HG02870 (cell line): ENCODE data around the gene TWSG1.
"Not testable (repeated sequence)": the region's sequence is repeated elsewhere in the genome, so short reads cannot be mapped to it uniquely, and the experiment has no call there.

Experiments used
- ATAC-seq: cut with Tn5 transposase; IDR thresholded peaks from one replicate; pipeline ENCODE4 v1.9.1; 2021; ENCODE audit warnings: mild to moderate bottlenecking, moderate library complexity; ENCODE audit not compliant: unreplicated experiment

TWSG1 gene

DNA sequence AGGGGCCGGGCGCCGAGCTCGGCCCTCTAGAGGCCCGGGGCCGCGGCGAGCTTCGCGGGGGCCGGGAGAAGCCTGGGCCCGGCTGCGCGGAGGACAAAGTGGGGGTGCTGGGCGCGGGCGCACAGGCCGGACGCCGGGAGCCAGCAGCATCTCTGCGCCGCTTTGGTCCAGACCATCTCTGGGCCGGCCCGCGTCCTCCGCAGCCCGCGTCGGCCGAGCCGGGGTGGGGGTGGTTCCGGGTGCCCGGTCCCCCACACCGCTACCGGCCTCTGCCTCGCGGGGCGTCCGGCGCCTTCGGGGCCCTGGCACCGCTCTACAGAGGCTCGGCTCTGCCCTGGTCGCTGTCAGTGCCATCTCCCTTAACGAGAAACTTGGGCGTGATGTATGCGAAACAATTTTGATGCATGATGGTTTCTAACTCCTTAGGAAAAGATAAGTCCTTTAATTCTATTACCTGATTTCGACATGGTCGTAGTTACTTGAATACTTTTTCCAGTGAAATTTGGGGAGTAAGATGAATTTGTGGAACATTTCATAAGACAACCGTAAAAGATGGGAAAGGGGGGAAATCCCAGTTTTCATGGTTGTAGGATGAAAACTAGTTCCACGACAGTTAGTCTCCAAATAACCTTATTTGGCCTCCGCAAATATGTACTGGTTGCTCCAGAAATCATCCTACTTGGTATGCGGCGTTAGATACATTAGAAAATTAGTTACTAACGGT, 562 bp downstream of the TWSG1 start:
- ATAC-seq, result peak; percentile 23

DNA sequence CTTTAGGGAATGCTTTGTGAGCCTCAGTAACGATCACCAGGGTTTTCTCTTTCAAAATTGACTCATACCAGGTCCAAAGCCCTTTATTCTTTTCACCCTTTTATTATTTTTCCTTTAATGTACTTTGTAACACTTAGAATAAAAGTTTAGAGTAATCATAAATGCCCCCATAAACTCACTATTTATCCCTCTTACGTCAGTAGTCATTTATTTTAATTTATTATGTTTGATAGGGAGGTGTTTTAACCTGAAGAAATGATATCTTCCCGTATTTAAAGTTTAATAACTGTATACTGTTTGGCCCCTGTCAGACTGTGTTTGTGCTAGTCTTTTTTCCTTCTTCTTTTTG, 1.1 kb downstream of the TWSG1 start:
- ATAC-seq, result no peak

DNA sequence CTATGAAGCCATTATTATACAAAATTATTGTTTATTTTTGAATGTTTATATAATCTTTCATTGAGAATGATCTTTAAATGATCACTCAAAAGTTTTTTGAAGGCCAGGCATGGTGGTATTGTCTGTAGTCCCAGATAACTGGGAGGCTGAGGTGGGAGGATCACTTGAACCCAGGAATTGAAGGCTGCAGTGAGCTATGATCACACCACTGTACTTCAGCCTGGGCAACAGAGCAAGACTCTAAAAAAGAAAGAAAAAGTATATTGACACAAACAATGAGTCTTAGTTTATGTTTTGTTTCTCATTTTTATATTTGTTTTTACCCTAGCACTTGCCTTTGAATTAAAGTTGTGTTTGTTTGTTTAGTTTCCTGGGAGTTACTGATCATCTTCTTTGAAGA, 2.3 kb downstream of the TWSG1 start:
- no peak for ATAC-seq

DNA sequence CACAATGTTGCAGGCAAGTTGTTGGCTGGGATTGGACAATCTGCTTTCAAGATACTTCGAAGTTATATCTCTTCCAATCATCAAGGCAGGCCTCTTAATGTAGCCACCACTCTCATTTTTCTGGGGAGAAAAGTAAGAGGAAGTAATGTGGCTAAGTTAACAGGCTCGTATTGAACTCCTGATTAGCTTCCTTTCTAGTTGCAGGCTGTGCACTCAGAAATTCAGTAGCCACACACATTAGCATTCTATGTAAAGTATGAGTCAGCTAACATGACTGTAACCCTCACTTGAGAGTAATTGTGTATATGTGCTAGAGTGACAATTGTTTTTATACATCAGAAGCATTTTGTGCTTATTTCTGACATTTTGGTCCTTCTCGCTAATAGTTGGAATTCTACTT, 3.3 kb downstream of the TWSG1 start:
- ATAC-seq, result peak; percentile 38

DNA sequence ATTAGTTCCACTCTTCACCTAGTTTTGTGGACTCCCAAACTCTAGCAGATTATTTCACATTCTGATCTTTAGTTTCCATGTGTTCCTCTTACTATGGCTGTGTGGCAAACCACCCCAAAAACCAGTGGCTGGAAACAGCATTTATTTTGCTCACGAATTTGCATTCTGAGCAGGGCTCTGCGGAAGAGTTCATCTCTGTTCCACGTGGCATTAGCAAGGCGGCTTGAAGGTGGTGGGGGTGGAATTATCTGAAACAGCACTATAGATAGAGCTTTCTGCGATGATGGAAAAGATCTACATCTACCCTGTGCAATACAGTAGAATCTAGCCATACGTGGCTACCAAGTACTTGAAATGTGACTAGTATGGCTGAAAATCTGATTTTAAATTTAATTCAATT, 5.9 kb downstream of the TWSG1 start:
- ATAC-seq, result peak; percentile 35

DNA sequence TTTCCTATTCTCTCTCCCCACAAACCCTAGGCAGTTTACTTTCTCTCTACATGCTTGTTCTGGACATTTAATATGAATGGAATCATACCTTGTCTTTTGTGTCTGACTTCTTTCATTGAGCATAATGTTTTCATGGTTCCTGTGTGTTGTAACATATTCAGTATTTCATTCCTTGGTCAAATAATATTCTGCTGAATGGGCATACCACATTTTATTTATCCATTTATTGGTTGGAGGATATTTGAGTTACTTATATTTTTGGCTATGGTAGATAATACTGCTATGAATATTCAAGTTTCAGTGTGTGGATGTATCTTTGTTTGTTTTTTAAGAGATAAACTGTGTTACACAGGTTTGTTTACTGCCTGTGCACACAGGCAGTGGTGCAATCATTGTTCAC, 9.0 kb downstream of the TWSG1 start:
- no peak for ATAC-seq

DNA sequence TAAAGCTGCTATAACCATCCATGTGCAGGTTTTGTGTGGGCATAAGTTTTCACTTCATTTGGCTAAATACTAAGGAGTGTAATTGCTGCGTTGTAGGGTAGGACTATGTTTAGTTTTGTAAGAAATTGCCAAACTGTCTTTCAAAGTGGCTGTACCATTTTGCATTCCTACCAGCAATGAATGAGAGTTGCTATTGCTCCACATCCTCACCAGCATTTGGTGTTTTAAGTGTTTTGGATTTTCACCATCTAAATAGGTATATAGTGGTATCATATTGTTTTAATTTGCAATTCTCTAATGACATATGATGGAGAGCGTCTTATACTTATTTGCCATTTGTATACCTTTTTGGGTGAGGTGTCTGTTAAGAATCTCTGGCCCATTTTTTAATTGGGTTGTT, 12.2 kb downstream of the TWSG1 start:
- ATAC-seq, result no peak

DNA sequence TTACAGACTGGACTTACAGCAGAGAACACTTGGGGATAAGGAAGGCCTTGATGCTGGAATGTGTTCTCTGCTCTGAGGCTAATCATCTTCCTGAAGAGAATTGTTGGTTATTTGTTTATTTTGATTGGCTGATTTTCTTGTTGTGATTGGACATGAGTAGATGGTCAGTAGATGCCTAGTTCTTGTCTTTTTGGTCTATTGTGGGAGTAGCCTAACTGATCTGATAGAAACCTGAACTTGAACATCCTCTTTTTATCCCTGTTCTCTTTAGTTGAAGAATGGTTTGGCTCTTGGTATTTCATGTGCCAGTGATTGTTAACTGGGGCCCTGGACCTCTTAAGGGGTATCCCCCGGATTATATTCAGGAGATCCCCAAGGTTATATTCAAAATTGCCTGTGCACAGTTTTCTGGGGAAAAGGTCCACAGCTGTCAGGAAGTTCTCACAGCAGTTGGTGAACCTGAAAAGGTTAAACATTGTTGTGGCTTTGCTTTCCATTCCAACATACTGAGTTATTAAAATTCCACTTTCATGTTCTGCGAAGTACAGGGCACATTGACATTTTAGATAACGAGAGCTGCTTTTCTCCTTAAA, 13.6 kb downstream of the TWSG1 start:
- no peak for ATAC-seq

DNA sequence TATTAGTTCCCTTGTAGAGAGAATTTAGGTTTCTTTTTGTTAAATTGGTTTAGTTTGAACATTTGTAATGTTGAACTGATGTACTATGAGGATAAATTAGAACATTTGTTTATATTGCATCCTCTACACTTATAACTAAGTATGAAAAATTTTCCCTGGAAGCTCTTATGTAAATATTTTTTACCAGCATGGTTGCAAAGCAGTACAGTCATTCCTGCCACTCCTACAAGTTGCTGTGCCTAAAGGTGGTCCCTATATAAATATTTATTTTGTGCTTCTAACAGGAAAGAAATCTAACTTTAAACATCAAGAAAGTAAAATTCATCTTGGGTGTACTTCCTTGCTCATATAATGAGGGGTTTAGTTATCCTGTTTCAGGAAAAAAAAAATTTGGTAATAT, 14.2 kb downstream of the TWSG1 start:
- ATAC-seq, result no peak

DNA sequence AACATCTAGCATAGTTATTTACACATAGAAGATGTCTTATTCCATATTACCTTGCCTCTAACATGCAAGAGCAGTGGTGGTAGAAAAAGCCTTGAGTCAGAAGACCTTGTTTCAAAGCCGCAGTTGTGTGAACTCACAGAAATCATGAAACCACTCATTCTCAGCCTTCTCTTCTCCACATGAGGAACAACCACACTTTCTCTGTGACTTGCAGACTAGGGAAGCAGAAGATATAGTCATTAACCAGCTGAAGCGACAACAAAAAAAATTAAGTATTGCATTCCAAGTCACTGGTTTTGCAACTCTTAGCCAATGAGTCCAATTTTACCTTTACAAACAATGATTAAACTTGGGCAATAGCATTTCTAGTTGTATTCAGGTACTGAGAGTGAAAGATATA, 19.0 kb downstream of the TWSG1 start:
- peak; percentile 86 for ATAC-seq

DNA sequence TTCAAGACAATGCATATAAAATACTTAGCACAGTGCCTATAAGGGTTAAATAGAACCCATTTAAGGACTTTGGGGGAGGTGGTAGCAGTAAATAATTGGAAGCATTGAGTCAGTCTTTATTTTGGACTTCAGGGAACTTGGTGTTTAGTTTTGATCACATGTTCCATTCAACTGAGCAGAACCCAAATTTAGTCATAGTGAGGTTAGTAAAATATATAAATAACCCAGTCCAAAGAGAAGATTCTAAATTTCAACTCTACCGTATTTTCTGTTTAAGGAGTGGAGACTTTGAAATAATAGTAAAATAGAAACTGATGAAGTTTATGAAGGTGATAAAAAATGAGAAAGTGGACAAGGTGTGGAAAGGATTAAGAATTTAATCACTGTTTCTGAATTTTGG, 19.7 kb downstream of the TWSG1 start:
- peak; percentile 41 for ATAC-seq

DNA sequence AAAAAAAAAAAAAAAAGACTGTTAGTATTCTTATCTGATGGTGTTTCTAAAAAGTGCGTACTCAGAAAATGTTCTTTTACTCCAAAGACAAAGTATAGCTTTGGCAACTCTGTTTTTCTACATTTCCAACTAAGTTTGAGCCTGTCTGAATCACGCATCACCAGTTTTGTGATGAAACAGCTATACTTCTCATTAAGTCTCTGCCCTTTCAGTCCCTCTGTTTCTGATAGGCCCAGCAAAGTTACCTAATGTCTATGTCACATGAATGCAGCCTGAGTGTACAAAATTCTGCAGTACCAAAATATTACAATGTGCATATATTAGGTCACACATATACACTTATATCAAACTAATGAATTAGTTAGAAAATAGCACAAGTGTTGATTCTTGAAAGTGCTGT, 22.4 kb downstream of the TWSG1 start:
- no peak for ATAC-seq

DNA sequence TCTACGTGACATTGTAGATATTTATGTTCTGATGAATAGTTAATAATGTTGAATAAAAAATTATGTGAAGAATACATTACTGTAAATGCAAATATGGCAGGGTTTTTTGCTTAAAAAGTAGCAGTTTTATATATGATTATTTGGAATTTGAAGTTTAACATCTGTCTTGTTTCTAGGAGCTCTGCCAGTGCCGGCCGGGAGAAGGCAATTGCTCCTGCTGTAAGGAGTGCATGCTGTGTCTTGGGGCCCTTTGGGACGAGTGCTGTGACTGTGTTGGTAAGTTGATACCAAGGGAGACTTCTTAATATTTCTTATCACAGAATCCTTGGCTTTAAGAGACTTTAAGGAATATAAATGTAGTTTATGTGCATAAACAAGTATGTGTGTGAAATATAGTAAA, 25.2 kb downstream of the TWSG1 start:
- no peak for ATAC-seq

DNA sequence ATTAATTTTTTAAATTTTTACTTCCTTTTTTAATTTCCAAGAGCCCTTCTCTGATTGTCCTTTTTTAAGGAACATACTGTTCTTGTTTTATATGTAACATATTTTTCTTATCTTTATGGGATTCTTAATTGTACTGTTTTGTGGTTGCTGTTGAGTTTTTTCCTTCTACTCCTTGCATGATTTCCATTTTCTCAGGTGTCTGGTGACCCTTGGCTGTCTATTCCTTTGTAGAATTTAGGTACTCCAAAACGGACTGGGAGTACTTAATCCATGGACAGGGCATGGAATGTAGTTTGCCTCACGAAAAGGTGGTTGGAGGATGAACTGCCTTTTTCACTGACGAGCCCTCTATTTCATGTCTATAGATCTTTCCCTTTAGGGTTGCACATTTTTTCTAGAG, 26.6 kb downstream of the TWSG1 start:
- no peak for ATAC-seq

DNA sequence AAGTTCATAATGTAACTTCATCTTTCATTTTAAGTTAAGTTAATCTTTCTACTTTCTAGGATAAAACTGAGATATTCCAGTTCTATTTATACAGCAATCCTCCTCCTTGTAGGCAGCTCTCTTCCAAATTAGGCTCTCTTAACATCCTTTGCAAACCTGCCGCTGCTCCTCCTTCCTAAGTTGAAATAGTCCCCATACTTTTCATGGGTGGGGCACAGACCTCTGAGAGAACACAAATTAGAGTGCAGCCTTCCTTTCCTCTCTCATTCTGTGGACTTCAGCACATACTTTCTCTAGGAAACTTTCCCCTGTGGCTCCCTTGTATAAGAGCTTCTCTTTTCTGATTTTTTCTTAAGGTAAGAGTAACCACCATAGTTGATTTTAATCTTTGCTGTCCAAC, 28.3 kb downstream of the TWSG1 start:
- ATAC-seq, result no peak

DNA sequence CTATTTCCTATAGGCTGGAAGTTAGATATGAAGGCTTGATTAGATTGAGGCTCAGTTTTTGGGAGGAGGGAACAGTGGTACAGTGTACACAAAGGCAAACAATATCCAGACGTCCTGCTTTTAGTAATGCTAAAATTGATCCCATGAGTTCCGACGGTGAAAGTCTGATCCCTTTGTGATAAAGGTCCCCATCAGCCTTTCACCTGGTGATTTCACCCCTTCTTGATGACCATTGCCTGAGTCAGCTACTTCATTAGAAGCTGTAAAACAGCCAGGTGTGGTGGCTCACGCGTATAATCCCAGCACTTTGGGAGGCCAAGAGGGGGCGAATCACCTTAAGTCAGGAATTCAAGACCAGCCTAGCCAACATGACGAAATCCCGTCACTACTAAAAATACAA, 29.7 kb downstream of the TWSG1 start:
- ATAC-seq, result no peak

DNA sequence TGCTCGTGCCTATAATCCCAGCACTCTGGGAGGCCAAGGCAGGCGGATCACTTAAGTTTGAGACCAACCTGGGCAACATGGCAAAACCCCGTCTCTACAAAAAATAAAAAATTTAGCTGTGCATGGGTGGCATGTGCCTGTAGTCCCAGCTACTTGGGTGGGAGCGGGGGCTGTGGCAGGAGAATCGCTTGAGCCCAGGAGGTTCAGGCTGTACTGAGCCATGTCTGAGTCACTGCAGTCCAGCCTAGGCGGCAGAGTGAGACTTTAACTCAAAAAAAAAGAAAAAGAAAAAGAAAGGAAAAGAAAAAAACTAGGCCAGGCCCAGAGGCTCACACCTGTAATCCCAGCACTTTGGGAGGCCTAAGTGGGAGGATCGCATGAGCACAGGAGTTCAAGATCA, 30.8 kb downstream of the TWSG1 start:
- ATAC-seq, result no peak

DNA sequence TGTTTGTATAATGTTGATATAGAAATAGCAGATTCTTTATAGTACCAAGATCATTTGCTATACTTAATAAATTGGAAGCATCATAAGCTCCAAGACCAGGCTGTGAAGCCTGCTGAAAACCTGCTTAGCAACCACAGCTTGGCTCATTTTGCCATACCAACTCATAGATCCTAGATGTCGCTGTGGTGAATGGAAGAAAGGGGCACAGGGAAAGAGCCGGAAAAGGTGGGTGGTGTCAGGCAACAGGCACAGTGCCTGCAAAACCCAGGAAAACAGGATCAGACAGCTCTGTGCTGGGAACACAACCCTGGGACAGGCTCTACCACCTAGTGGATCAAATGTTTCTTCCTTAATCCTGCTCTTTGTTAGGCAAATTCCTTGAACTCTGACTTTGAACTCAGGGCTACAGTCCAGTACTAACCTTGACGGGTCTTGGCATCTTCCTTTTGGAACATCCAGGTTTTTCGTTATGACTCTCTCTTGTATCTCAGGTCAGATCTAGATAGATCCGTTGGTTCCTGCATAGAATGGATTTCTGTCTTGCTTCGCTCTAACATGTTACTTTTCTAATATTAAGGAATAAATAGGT, 31.6 kb downstream of the TWSG1 start:
- ATAC-seq, result no peak

DNA sequence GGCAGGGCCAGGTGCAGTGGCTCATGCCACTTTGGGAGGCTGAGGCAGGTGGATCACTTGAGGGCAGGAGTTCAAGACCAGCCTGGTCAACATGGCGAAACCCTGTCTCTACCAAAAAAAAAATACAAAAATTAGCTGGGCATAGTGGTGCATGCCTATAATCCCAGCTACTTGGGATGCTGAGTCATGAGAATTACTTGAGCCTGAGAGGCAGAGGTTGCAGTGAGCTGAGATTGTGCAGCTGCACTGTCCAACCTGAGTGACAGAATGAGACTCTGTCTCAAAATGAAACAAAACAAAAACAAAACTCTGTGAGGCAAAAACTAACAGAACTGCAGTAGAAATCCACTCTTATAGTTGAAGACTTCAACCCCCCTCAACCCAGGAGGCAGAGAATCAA, 38.7 kb downstream of the TWSG1 start:
- ATAC-seq, result not testable (repeated sequence)

DNA sequence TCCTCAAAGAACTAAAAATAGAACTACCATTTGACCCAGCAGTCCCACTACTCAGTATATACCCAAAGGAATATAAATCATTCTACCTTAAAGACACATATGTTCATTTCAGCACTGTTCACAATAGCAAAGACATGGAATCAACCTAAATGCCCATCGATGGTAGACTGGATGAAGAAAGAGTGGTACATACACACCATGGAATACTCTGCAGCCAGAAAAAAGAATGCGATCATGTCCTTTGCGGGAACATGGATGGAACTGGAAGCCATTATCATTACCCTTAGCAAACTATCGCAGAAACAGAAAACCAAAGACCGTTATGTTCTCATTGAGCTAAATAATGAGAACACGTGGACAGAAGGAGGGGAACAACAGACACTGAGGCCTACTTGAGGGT, 44.5 kb downstream of the TWSG1 start:
- no peak for ATAC-seq

DNA sequence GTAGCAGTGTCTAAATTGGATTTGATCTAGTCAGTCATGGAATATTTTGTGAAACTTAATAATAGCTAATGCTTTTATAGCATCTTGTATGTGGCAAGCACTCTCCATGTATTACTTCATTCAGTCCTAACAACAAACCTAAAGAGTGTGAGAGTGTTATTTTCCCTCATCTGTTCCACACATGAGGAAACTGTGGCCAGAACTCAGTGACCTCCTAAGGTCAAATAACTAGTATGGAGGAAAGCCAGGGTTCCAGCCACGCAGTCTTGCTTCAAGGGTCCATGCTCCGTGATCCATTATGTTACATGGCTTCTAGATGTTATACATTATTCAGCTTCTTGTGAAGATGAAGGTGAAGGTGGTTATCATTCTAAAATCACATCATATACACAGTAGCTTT, 45.5 kb downstream of the TWSG1 start:
- no peak for ATAC-seq

DNA sequence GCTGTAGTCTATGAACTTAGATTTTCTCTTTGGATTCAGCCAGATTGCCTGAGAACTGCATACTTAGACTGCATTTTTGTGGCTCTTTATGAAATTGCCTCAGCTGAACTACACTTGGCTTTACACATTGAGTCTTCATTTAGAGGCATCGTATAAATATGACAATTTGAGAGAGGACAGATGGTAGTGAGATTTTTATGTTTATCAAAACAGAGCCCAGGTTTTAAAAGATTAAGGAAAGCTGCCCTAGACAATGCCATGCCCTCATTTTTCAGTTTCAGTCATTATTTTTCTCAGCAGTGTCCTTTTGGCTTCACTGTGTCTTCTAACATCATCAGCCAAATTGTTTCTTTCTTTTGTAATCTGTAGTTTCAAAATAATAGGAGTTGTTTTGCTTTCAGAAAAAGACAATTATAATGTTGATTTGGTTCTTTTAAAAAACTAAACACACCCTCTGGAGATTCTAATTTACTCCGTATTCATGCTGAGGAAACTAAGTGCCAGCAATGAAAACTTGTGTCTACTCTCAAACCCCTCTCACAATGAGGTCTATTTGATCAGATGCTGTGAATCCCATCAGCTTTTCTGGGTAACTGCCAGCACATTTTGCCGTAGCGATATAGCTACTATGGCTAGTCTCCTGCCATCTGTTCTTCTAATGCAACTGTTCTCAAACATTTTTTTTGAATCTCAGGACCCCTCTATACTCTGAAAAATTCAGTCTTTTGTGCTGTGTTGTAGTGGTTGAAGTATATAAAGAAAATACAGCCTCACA, 46.2 kb downstream of the TWSG1 start:
- no peak for ATAC-seq
